ENCODE results near the gene KPNA3. TPM values are rescaled to one million over a fixed set of nuclear protein-coding genes. Genes with fewer than 3 reads are reported as not detected.

KPNA3 gene
- polyA plus RNA-seq, 1 donor from 2014 or later, result 41.7 TPM

GRCh38 chr13:49783865-49784264 is 8.6 kb downstream of the KPNA3 start:
- Histone ChIP-seq H3K9me3 (ENCODE audit: low read length) (no peaks in the 10 kb centered on the region), H3K4me3 (ENCODE audit: low read length) (no peak overlapping the region)

GRCh38 chr13:49782784-49783183 is 9.7 kb downstream of the KPNA3 start:
- Histone ChIP-seq H4K20me1 (ENCODE audit: insufficient read depth) (no peaks in the 10 kb centered on the region), H3K36me3 (ENCODE audit: insufficient read depth, low read length) (no peaks in the 10 kb centered on the region), H3F3A (ENCODE audit: insufficient read depth, low read length, poor library complexity, severe bottlenecking) (peaks cover 3% of the 10 kb centered on the region), H3K27ac (ENCODE audit: low read length) (no peak overlapping the region), H3K4me2 (ENCODE audit: low read length) (no peak overlapping the region), H3K79me2 (replicated peaks; ENCODE audit: insufficient read depth, low read length) (peaks cover 90% of the 10 kb centered on the region), H3K9me2 (ENCODE audit: insufficient read depth, low read length) (no peaks in the 10 kb centered on the region), H3K27me3 (ENCODE audit: insufficient read depth, low read depth, low read length) (no peaks in the 10 kb centered on the region), H3K9me3 (ENCODE audit: low read length) (no peaks in the 10 kb centered on the region), H3K4me3 (ENCODE audit: low read length) (no peak overlapping the region), H2AFZ (ENCODE audit: low read depth, low read length) (no peak overlapping the region), H3K9ac (ENCODE audit: low read length) (no peak overlapping the region)
- no peak for TF ChIP-seq EZH2 (IDR thresholded peaks at IDR 0.05; ENCODE audit: borderline replicate concordance, insufficient read depth, low read length, poor library complexity, severe bottlenecking)
- TF ChIP-seq EP300 (conservative IDR thresholded peaks at IDR 0.05; ENCODE audit: poor library complexity, severe bottlenecking), result no peak
- TF ChIP-seq REST (IDR thresholded peaks at IDR 0.05; ENCODE audit: borderline replicate concordance), result no peak
- TF ChIP-seq POLR2AphosphoS5 (IDR thresholded peaks at IDR 0.05), result no peak
- no peak for TF ChIP-seq CTCF (IDR thresholded peaks at IDR 0.05; ENCODE audit: poor library complexity, severe bottlenecking)
- no peak for TF ChIP-seq TAF1 (IDR thresholded peaks at IDR 0.05; ENCODE audit: low read depth)
- TF ChIP-seq MXI1 (conservative IDR thresholded peaks at IDR 0.05; ENCODE audit: poor library complexity, severe bottlenecking), result no peak

More at GRCh38 chr13:49783865-49784264, 8.6 kb downstream of the KPNA3 start:
- Histone ChIP-seq H3K4me2 (ENCODE audit: low read length) (no peak overlapping the region), H3K27ac (ENCODE audit: low read length) (no peak overlapping the region), H3K9me2 (ENCODE audit: insufficient read depth, low read length) (no peaks in the 10 kb centered on the region), H3K79me2 (replicated peaks; ENCODE audit: insufficient read depth, low read length) (peaks cover 90% of the 10 kb centered on the region), H3K9ac (ENCODE audit: low read length) (no peak overlapping the region), H3K27me3 (ENCODE audit: insufficient read depth, low read depth, low read length) (no peaks in the 10 kb centered on the region), H4K20me1 (ENCODE audit: insufficient read depth) (no peaks in the 10 kb centered on the region), H2AFZ (ENCODE audit: low read depth, low read length) (no peak overlapping the region), H3K36me3 (ENCODE audit: insufficient read depth, low read length) (no peaks in the 10 kb centered on the region), H3F3A (ENCODE audit: insufficient read depth, low read length, poor library complexity, severe bottlenecking) (peaks cover 3% of the 10 kb centered on the region)
- TF ChIP-seq REST (IDR thresholded peaks at IDR 0.05; ENCODE audit: borderline replicate concordance) (no peak), EP300 (conservative IDR thresholded peaks at IDR 0.05; ENCODE audit: poor library complexity, severe bottlenecking) (no peak), TAF1 (IDR thresholded peaks at IDR 0.05; ENCODE audit: low read depth) (no peak), SMC3 (conservative IDR thresholded peaks at IDR 0.05; ENCODE audit: poor library complexity) (no peak), POLR2AphosphoS5 (IDR thresholded peaks at IDR 0.05) (no peak), CTCF (IDR thresholded peaks at IDR 0.05; ENCODE audit: poor library complexity, severe bottlenecking) (no peak), MXI1 (conservative IDR thresholded peaks at IDR 0.05; ENCODE audit: poor library complexity, severe bottlenecking) (no peak), RAD21 (conservative IDR thresholded peaks at IDR 0.05) (no peak)
